A673 (cell line): ENCODE results near the gene SYNDIG1L. TPM values are rescaled to one million over a fixed set of nuclear protein-coding genes. Genes with fewer than 3 reads are reported as not detected.

Experiments
- BruUV-seq: library from RNA; stranded (reverse); fragments of 400-500 nt; replicated peaks from 2 replicates; lab custom pipeline; 2021; lab: Mats Ljungman, UMichigan
- CTCF ChIA-PET: fragments of 300-600 bp; sonication (Branson Sonifier 250); formaldehyde crosslinking; loops from one replicate; lab custom pipeline; 2022; ENCODE audit warnings: antibody characterized with exemption; lab: Charles Lee
- POLR2A ChIA-PET: fragments of 300-600 bp; sonication (Branson Sonifier 250); formaldehyde crosslinking; loops from one replicate; lab custom pipeline; 2022; ENCODE audit warnings: antibody characterized with exemption; ENCODE audit not compliant: low non-redundant PET; lab: Charles Lee
- DNase-seq: peaks from one replicate; pipeline ENCODE4 v3.0.0-alpha.2; 2015; ENCODE audit warnings: low spot score
- H3K27ac ChIP-seq: fragments of 200-600 bp; sonication (generic); 2 replicates; pipeline ENCODE4 v1.5.1; 2016; ENCODE audit warnings: mixed run types, low read depth, mild to moderate bottlenecking, mixed read lengths, antibody characterized with exemption, low read length; ENCODE audit not compliant: poor library complexity, severe bottlenecking
- H3K27me3 ChIP-seq: fragments of 200-600 bp; sonication (generic); replicated peaks from 2 replicates; pipeline ENCODE4 v1.6.1; 2017; ENCODE audit warnings: mixed run types, low read depth, mild to moderate bottlenecking, mixed read lengths, antibody characterized with exemption, low read length; ENCODE audit not compliant: insufficient read depth, poor library complexity
- H3K36me3 ChIP-seq: fragments of 200-600 bp; sonication (generic); 2 replicates; pipeline ENCODE4 v1.6.1; 2016; ENCODE audit warnings: mixed run types, mild to moderate bottlenecking, mixed read lengths, antibody characterized with exemption, low read length; ENCODE audit not compliant: insufficient read depth, poor library complexity, severe bottlenecking
- H3K4me1 ChIP-seq: fragments of 200-600 bp; sonication (generic); 2 replicates; pipeline ENCODE4 v1.6.1; 2017; ENCODE audit warnings: mixed run types, mild to moderate bottlenecking, mixed read lengths, antibody characterized with exemption, low read length; ENCODE audit not compliant: insufficient read depth, poor library complexity, severe bottlenecking
- H3K4me3 ChIP-seq: fragments of 200-600 bp; sonication (generic); 2 replicates; pipeline ENCODE4 v1.5.1; 2016; ENCODE audit warnings: low read depth, mixed run types, mild to moderate bottlenecking, mixed read lengths, low read length; ENCODE audit not compliant: poor library complexity, severe bottlenecking
- H3K9me3 ChIP-seq: fragments of 200-600 bp; sonication (generic); 2 replicates; pipeline ENCODE4 v1.6.1; 2016; ENCODE audit warnings: mixed run types, low read depth, mild to moderate bottlenecking, mixed read lengths, antibody characterized with exemption, low read length; ENCODE audit not compliant: poor library complexity, severe bottlenecking
- CTCF ChIP-seq: fragments of 300-800, 200-600 bp; sonication (generic); conservative IDR thresholded peaks from 2 replicates; pipeline ENCODE4 v1.5.1; 2017; ENCODE audit warnings: low read depth, mild to moderate bottlenecking, antibody characterized with exemption, low read length, moderate library complexity, mixed read lengths
- EZH2 ChIP-seq: fragments of 200-600 bp; sonication (generic); IDR thresholded peaks from 2 replicates; pipeline ENCODE4 v1.6.1; 2017; ENCODE audit warnings: borderline replicate concordance, low read depth, mild to moderate bottlenecking, mixed read lengths, antibody characterized with exemption, low read length; ENCODE audit not compliant: poor library complexity, severe bottlenecking
- intact Hi-C: fragments of 100-400 bp; cut with micrococcal nuclease; formaldehyde crosslinking; loops from one replicate; pipeline ENCODE4 v1.10.0; 2022; ENCODE audit not compliant: unreplicated experiment
- total RNA-seq: library from RNA; stranded (reverse); gene quantifications from 2 replicates; pipeline ENCODE4 v1.2.3, GENCODE V29; 2021

SYNDIG1L gene
- total RNA-seq, 1 experiment from 2014 or later: not detected

- DNase-seq: no peak
- Histone ChIP-seq H3K27ac (no peak overlapping the region), H3K9me3 (no peaks in the 10 kb centered on the region), H3K4me1 (no peaks in the 10 kb centered on the region), H3K4me3 (no peak overlapping the region), H3K27me3 (peaks cover 19% of the 10 kb centered on the region), H3K36me3 (no peaks in the 10 kb centered on the region)
- ChIA-PET CTCF (no interaction called here), POLR2A (no interaction called here)
- TF ChIP-seq EZH2: no peak
- no TSS peak for BruUV-seq
- intact Hi-C loops: no loop called here
Measured at GRCh38 chr14:74437496-74438053, 11.6 kb upstream of the SYNDIG1L start.

- peaks cover 17% of the 10 kb centered on the region for H3K27me3 ChIP-seq
- POLR2A ChIA-PET: no interaction called here
- DNase-seq: no peak
- H3K27ac ChIP-seq: no peak overlapping the region
- TF ChIP-seq CTCF: no peak
- TF ChIP-seq EZH2: no peak
- intact Hi-C loops: no loop called here
- no TSS peak for BruUV-seq
- no peaks in the 10 kb centered on the region for H3K36me3 ChIP-seq
- H3K4me1 ChIP-seq: no peaks in the 10 kb centered on the region
- no peak overlapping the region for H3K4me3 ChIP-seq
- no peaks in the 10 kb centered on the region for H3K9me3 ChIP-seq
- CTCF ChIA-PET: no interaction called here
Measured at GRCh38 chr14:74434294-74434693, 8.3 kb upstream of the SYNDIG1L start.

GRCh38 chr14:74429991-74430390 is 4.0 kb upstream of the SYNDIG1L start:
- ChIA-PET CTCF (no interaction called here), POLR2A (no interaction called here)
- BruUV-seq: no TSS peak
- no peak overlapping the region for H3K4me3 ChIP-seq
- TF ChIP-seq CTCF (no peak), EZH2 (no peak)
- no peaks in the 10 kb centered on the region for H3K4me1 ChIP-seq
- no peaks in the 10 kb centered on the region for H3K36me3 ChIP-seq
- peaks cover 39% of the 10 kb centered on the region for H3K27me3 ChIP-seq
- no peaks in the 10 kb centered on the region for H3K9me3 ChIP-seq
- H3K27ac ChIP-seq: no peak overlapping the region
- intact Hi-C loops: no loop called here
- no peak for DNase-seq

- intact Hi-C loops: no loop called here
- no peaks in the 10 kb centered on the region for H3K9me3 ChIP-seq
- BruUV-seq: no TSS peak
- no peaks in the 10 kb centered on the region for H3K4me1 ChIP-seq
- H3K36me3 ChIP-seq: no peaks in the 10 kb centered on the region
- no peak for DNase-seq
- CTCF ChIA-PET: no interaction called here
- H3K4me3 ChIP-seq: no peak overlapping the region
- TF ChIP-seq CTCF (no peak), EZH2 (no peak)
- H3K27me3 ChIP-seq: peaks cover 35% of the 10 kb centered on the region
- POLR2A ChIA-PET: no interaction called here
- H3K27ac ChIP-seq: no peak overlapping the region
Measured at GRCh38 chr14:74429221-74429691, 3.2 kb upstream of the SYNDIG1L start.
